ENCODE results near the gene MRPL41. TPM values are rescaled to one million over a fixed set of nuclear protein-coding genes. Genes with fewer than 3 reads are reported as not detected.

Gene MRPL41
- total RNA-seq, result 21.7 and 30.8 TPM in 2 replicates

GRCh38 chr9:137551264-137552021 is at the start of gene MRPL41:
Gene MRPL41 (plus strand): TSS chr9:137551879. CDS start chr9:137552082, 203 bp downstream.

DNA sequence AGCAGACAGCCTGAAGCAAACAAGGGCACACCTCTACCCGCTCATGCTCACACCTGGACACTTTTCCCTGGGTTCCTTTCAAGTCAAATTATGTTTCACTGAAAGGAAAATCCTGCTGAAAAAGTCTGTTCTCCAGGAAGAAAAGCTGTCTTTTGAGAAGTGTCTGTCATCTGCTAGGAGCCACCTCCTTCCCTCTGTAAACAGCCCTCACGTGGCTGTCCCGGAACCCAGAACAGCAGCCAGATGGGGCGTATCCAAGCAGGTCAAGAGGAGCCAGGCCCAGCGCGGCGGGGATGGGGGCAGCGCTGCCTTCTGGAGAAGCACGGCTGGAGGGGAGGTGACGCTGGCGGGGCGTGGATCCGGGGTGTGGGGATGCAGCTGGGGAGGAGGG is 1.5 kb upstream of the MRPL41 start, which contains the start of gene PNPLA7:
TSS of gene PNPLA7 (minus strand) at position 172 of the 391 bp plus-strand sequence. CDS start 205 bp downstream, outside the sequence.

GRCh38 chr9:137578518-137579258 is 27.0 kb downstream of the MRPL41 start, which contains the start of gene DPH7:
Gene DPH7 (minus strand): TSS chr9:137578925. CDS start chr9:137578777, 148 bp downstream.

DNA sequence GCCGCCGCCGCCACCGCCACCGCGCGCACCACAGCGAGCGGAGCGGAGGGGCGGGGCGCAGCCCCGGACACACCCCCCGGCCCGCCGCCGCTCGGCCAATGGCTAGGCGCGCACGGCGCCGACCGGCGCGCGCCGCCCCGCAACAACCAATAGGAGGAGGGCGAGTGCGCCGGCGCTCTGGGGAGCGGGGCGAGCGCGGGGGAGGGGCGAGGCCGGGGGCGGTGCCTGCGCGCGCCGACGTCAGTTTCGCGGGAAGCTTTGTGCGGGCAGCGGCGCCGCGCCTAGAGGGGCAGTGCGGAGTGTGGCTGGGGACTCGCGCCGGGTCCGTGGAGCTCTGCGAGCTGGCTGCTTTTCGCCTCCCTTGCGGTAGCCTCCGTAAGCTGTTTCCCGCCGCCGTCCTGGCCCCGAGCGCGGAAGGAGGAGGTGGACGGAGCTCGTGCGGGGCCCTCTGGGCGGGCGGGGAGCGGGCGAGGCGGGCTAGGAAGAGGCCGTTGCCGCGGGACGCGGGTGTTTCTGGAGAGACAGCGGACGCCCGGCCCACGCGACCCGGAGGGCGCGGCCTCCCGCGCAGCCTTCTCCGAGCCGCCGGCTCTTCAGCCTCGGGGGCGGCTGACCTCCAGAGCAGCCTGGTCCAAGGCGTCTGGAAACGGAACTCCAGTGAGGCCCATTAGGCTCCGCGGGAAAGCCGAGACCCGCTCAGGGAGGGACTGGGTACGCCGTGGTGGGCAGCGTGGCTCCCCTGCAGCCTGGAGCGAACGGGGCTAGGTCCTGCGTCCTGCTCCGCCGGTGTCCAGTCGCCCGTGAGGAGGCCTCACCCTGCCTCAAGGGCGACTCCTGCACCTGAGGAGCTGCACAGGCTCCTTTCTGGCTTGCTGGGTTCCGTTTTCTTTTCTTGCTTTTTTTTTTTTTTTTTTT is 39.0 kb downstream of the MRPL41 start, which contains the start of gene ZMYND19:
TSS of gene ZMYND19 (minus strand) at position 44 of the 915 bp plus-strand sequence. CDS start 249 bp downstream, outside the sequence.

Other genes with a start within 250 kb of the MRPL41 start
- 0.13 and 0.20 TPM in 2 replicates for gene NRARP, start 249.6 kb upstream of the MRPL41 start, total RNA-seq
- 11.5 and 14.7 TPM in 2 replicates for gene EXD3, start 128.7 kb upstream of the MRPL41 start, total RNA-seq
- 0.36 and 0.46 TPM in 2 replicates for gene NOXA1, start 128.5 kb upstream of the MRPL41 start, total RNA-seq
- gene ENTPD8, start 110.5 kb upstream of the MRPL41 start, total RNA-seq, result not detected in 2 replicates
- gene NSMF, start 92.5 kb upstream of the MRPL41 start, total RNA-seq, result 20.3 and 36.7 TPM in 2 replicates
- gene PNPLA7, start 1.5 kb upstream of the MRPL41 start, total RNA-seq, result 1.1 and 2.0 TPM in 2 replicates
- gene DPH7, start 27.0 kb downstream of the MRPL41 start, total RNA-seq, result 16.0 and 25.2 TPM in 2 replicates
- 13.4 and 21.1 TPM in 2 replicates for gene ZMYND19, start 38.6 kb downstream of the MRPL41 start, total RNA-seq
- gene ARRDC1, start 53.8 kb downstream of the MRPL41 start, total RNA-seq, result 13.4 and 20.2 TPM in 2 replicates
- 48.9 and 60.2 TPM in 2 replicates for gene EHMT1, start 67.1 kb downstream of the MRPL41 start, total RNA-seq